ENCODE data around the gene ARVCF.

ARVCF gene

GRCh38 chr22:20016734-20017621 is at the start of gene ARVCF:
Gene ARVCF, minus strand, starts transcription at chr22:20016823. Its CDS starts 26,029 bp downstream, at chr22:19990794.
- peak; percentile 80 for DNase-seq (ENCODE audit: low read depth, low spot score)

GRCh38 chr22:20065896-20066616 is 49.4 kb upstream of the ARVCF start:
- DNase-seq (ENCODE audit: low read depth, low spot score) = no peak

- DNase-seq (ENCODE audit: low read depth, low spot score) = no peak
Observed at GRCh38 chr22:20064545-20065262, 48.1 kb upstream of the ARVCF start.

GRCh38 chr22:20064140-20064480 is 47.5 kb upstream of the ARVCF start:
- DNase-seq (ENCODE audit: low read depth, low spot score) = no peak

GRCh38 chr22:20063271-20064139 is 46.9 kb upstream of the ARVCF start:
- DNase-seq (ENCODE audit: low read depth, low spot score) = no peak

- no peak for DNase-seq (ENCODE audit: low read depth, low spot score)
Observed at GRCh38 chr22:20062766-20063083, 46.1 kb upstream of the ARVCF start.

GRCh38 chr22:20062043-20062765 is 45.6 kb upstream of the ARVCF start:
- DNase-seq (ENCODE audit: low read depth, low spot score) = no peak

- no peak for DNase-seq (ENCODE audit: low read depth, low spot score)
Observed at GRCh38 chr22:20061481-20061861, 44.8 kb upstream of the ARVCF start.

- DNase-seq (ENCODE audit: low read depth, low spot score) = no peak
Observed at GRCh38 chr22:20060700-20061480, 44.3 kb upstream of the ARVCF start.

GRCh38 chr22:20058989-20059770 is 42.6 kb upstream of the ARVCF start:
- no peak for DNase-seq (ENCODE audit: low read depth, low spot score)

- DNase-seq (ENCODE audit: low read depth, low spot score) = no peak
Observed at GRCh38 chr22:20057596-20058268, 41.1 kb upstream of the ARVCF start.

GRCh38 chr22:20056696-20057386 is 40.2 kb upstream of the ARVCF start:
- DNase-seq (ENCODE audit: low read depth, low spot score) = no peak

- no peak for DNase-seq (ENCODE audit: low read depth, low spot score)
Observed at GRCh38 chr22:20056161-20056560, 39.5 kb upstream of the ARVCF start.

- no peak for DNase-seq (ENCODE audit: low read depth, low spot score)
Observed at GRCh38 chr22:20055654-20056053, 39.0 kb upstream of the ARVCF start.

GRCh38 chr22:20055144-20055543 is 38.5 kb upstream of the ARVCF start:
- DNase-seq (ENCODE audit: low read depth, low spot score) = no peak

GRCh38 chr22:20054485-20054884 is 37.9 kb upstream of the ARVCF start:
- no peak for DNase-seq (ENCODE audit: low read depth, low spot score)

GRCh38 chr22:20054034-20054427 is 37.4 kb upstream of the ARVCF start:
- DNase-seq (ENCODE audit: low read depth, low spot score) = no peak

GRCh38 chr22:20053407-20054033 is 36.9 kb upstream of the ARVCF start:
- DNase-seq (ENCODE audit: low read depth, low spot score) = no peak
